Trophoblast cell (in vitro differentiated cells and primary cell): ENCODE data around the gene NECTIN2.

ENCODE experiments used
- DNase-seq, 2 donors: peaks; one replicate each; pipeline ENCODE4 v3.0.0-alpha.2; 2016
- H2AFZ ChIP-seq: 2 replicates; pipeline ENCODE4 v1.6.1; 2013; ENCODE audit warnings: low read length, moderate library complexity, mild to moderate bottlenecking; ENCODE audit not compliant: insufficient read depth, poor library complexity
- H2AK5ac ChIP-seq: 2 replicates; pipeline ENCODE4 v1.6.1; 2013; ENCODE audit warnings: mild to moderate bottlenecking, low read length
- H2BK120ac ChIP-seq: 2 replicates; pipeline ENCODE4 v1.6.1; 2013; ENCODE audit warnings: low read length, mild to moderate bottlenecking, moderate library complexity; ENCODE audit not compliant: insufficient read depth, poor library complexity
- H2BK12ac ChIP-seq: 2 replicates; pipeline ENCODE4 v1.6.1; 2013; ENCODE audit warnings: mild to moderate bottlenecking, low read length, moderate library complexity
- H2BK5ac ChIP-seq: 2 replicates; pipeline ENCODE4 v1.6.1; 2013; ENCODE audit warnings: low read length, low read depth, moderate library complexity, mild to moderate bottlenecking; ENCODE audit not compliant: poor library complexity
- H3K14ac ChIP-seq: 2 replicates; pipeline ENCODE4 v1.6.1; 2013; ENCODE audit warnings: mild to moderate bottlenecking, low read length
- H3K18ac ChIP-seq: 2 replicates; pipeline ENCODE4 v1.6.1; 2013; ENCODE audit warnings: mild to moderate bottlenecking, low read length
- H3K23ac ChIP-seq: 2 replicates; pipeline ENCODE4 v1.6.1; 2013; ENCODE audit warnings: low read length
- H3K27ac ChIP-seq: 2 replicates; pipeline ENCODE4 v1.5.1; 2013; ENCODE audit warnings: low read depth, mild to moderate bottlenecking, inconsistent platforms, low read length, moderate library complexity
- H3K27me3 ChIP-seq: 2 replicates; pipeline ENCODE4 v1.6.1; 2013; ENCODE audit warnings: inconsistent platforms, mild to moderate bottlenecking, low read length, moderate library complexity; ENCODE audit not compliant: insufficient read depth
- H3K36me3 ChIP-seq, 2 experiments: 1 replicate in 1 of 2; 2 replicates in 1 of 2; pipeline ENCODE4 v1.6.1; 2013; ENCODE audit warnings: low read length in 2 of 2, mild to moderate bottlenecking in 2 of 2, moderate library complexity in 1 of 2; ENCODE audit not compliant: insufficient read depth in 2 of 2, control insufficient read depth in 1 of 2
- H3K4ac ChIP-seq: 2 replicates; pipeline ENCODE4 v1.6.1; 2013; ENCODE audit warnings: low read depth, mild to moderate bottlenecking, low read length, moderate library complexity
- H3K4me1 ChIP-seq, 2 experiments: 1 replicate in 1 of 2; 2 replicates in 1 of 2; pipeline ENCODE4 v1.6.1; 2013; ENCODE audit warnings: low read length in 2 of 2, mild to moderate bottlenecking in 2 of 2, moderate library complexity in 1 of 2; ENCODE audit not compliant: insufficient read depth in 2 of 2, control insufficient read depth in 1 of 2
- H3K4me2 ChIP-seq: 2 replicates; pipeline ENCODE4 v1.6.1; 2013; ENCODE audit warnings: inconsistent platforms, mild to moderate bottlenecking, low read length, moderate library complexity
- H3K4me3 ChIP-seq: 2 replicates; pipeline ENCODE4 v1.5.1; 2013; ENCODE audit warnings: mild to moderate bottlenecking, low read depth, low read length, inconsistent platforms
- H3K79me1 ChIP-seq: one replicate; pipeline ENCODE4 v1.6.1; 2013; ENCODE audit warnings: low read length
- H3K79me2 ChIP-seq: 2 replicates; pipeline ENCODE4 v1.6.1; 2013; ENCODE audit warnings: low read length, mild to moderate bottlenecking; ENCODE audit not compliant: control insufficient read depth, insufficient read depth, poor library complexity
- H3K9ac ChIP-seq: 2 replicates; pipeline ENCODE4 v1.6.1; 2013; ENCODE audit warnings: mild to moderate bottlenecking, low read length
- H3K9me3 ChIP-seq: 2 replicates; pipeline ENCODE4 v1.6.1; 2013; ENCODE audit warnings: low read depth, mild to moderate bottlenecking, control low read depth, inconsistent platforms, low read length; ENCODE audit not compliant: insufficient read depth
- H4K12ac ChIP-seq: 2 replicates; pipeline ENCODE4 v1.6.1; 2013; ENCODE audit warnings: low read depth, mild to moderate bottlenecking, low read length, moderate library complexity
- H4K8ac ChIP-seq: 2 replicates; pipeline ENCODE4 v1.6.1; 2013; ENCODE audit warnings: low read depth, mild to moderate bottlenecking, low read length, moderate library complexity
- H4K91ac ChIP-seq: one replicate; pipeline ENCODE4 v1.6.1; 2013; ENCODE audit warnings: low read depth, mild to moderate bottlenecking, low read length, moderate library complexity
- WGBS: extraction: QIAGEN DNeasy Blood & Tissue Kit; methylation state at CpG from one replicate; pipeline ENCODE4 v1.1.7; 2013; ENCODE audit warnings: missing lambda C conversion rate; ENCODE audit not compliant: insufficient read length, insufficient coverage; ENCODE audit errors: extremely low coverage; 5-methylcytosine and 5-hydroxymethylcytosine counted together

NECTIN2 gene

DNA sequence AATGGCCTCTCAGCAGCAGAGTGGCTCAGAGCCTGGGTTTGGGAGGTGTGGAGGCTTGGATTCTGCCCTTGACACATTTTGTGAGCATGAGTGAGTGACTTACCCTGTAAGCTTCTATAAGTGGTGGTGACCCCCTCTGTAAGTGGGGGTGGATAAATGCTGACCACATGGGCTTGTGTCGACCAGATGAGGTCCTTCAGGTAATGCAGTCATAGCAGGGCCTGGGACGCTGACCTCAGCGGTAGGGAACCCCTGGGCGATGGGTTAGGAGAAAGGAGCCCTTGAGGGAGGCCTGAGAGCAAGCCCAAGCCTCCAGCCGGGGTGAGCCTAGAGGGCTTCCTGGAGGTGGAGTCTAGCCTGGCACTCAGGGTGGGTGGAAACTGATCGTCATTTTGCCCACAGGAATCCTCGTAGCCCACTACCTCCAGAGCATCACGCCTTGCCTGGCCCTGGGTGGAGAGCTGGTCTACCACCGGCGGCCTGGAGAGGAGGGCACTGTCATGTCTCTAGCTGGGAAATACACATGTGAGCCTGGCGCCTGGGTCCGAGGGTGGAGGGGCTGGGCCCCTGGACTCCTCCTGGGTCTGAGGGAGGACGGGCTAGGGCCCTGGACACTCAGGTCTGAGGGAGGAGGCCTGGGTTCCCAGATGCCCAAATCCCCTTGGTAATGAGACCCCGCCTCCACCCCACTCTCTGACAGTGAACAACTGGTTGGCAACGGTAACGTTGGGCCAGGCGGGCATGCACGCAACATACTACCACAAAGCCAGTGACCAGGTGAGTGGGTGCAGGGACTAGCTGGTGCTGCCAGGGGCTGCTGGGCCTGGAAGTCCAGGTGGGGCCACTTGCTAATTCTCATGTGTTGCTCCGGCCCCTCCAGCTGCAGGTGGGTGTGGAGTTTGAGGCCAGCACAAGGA, 54.5 kb downstream of the NECTIN2 start:
- no CpG with 5 or more reads among the region's 19 CpGs for WGBS

DNA sequence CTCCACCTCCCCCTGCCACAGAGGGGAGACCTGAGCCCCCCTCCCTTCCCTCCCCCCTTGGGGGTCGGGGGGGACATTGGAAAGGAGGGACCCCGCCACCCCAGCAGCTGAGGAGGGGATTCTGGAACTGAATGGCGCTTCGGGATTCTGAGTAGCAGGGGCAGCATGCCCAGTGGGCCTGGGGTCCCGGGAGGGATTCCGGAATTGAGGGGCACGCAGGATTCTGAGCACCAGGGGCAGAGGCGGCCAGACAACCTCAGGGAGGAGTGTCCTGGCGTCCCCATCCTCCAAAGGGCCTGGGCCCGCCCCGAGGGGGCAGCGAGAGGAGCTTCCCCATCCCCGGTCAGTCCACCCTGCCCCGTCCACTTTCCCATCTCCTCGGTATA, 57.1 kb downstream of the NECTIN2 start:
- Histone ChIP-seq H2BK12ac (no peak overlapping the region), H4K8ac (no peak overlapping the region), H3K79me1 (peaks cover 10% of the 10 kb centered on the region), H3K4me1 (peaks cover 3 to 6% of the 10 kb centered on the region in 2 experiments), H3K4me2 (no peak overlapping the region), H3K27ac (no peak overlapping the region), H3K9ac (no peak overlapping the region), H2AK5ac (no peak overlapping the region), H4K12ac (no peak overlapping the region), H3K23ac (no peak overlapping the region), H3K36me3 (peaks cover 46 to 48% of the 10 kb centered on the region in 2 experiments), H2BK5ac (no peak overlapping the region), H3K4me3 (no peak overlapping the region), H3K79me2 (peaks cover 4% of the 10 kb centered on the region), H3K4ac (no peak overlapping the region), H2AFZ (no peak overlapping the region), H3K18ac (no peak overlapping the region), H4K91ac (no peak overlapping the region), H3K27me3 (no peaks in the 10 kb centered on the region), H3K9me3 (peaks cover 2% of the 10 kb centered on the region), H3K14ac (no peak overlapping the region), H2BK120ac (no peak overlapping the region)
- WGBS, result no CpG with 5 or more reads among the region's 15 CpGs
- DNase-seq, result no peak

More for the DNA sequence above, 54.5 kb downstream of the NECTIN2 start:
- Histone ChIP-seq H3K79me2 (no peaks in the 10 kb centered on the region), H3K36me3 (peaks cover 59 to 60% of the 10 kb centered on the region in 2 experiments), H3K9ac (no peak overlapping the region), H2AFZ (no peak overlapping the region), H4K8ac (no peak overlapping the region), H2AK5ac (no peak overlapping the region), H3K9me3 (peaks cover 2% of the 10 kb centered on the region), H4K12ac (no peak overlapping the region), H3K23ac (no peak overlapping the region), H3K4me1 (peaks cover 0 to 3% of the 10 kb centered on the region in 2 experiments), H3K14ac (no peak overlapping the region), H4K91ac (no peak overlapping the region), H3K4ac (no peak overlapping the region), H2BK12ac (no peak overlapping the region), H3K18ac (no peak overlapping the region), H3K4me3 (no peak overlapping the region), H3K27me3 (no peaks in the 10 kb centered on the region), H2BK5ac (no peak overlapping the region), H2BK120ac (no peak overlapping the region), H3K79me1 (peaks cover 4% of the 10 kb centered on the region), H3K27ac (no peak overlapping the region), H3K4me2 (no peak overlapping the region)
- DNase-seq, result no peak

- Histone ChIP-seq H3K23ac (no peak overlapping the region), H3K9me3 (peaks cover 2% of the 10 kb centered on the region), H4K91ac (no peak overlapping the region), H2AK5ac (no peak overlapping the region), H3K9ac (no peak overlapping the region), H2AFZ (no peak overlapping the region), H3K36me3 (peaks cover 51 to 53% of the 10 kb centered on the region in 2 experiments), H4K12ac (no peak overlapping the region), H2BK5ac (no peak overlapping the region), H3K27ac (no peak overlapping the region), H3K4me3 (no peak overlapping the region), H3K79me2 (peaks cover 4% of the 10 kb centered on the region), H3K4me2 (no peak overlapping the region), H3K79me1 (peaks cover 10% of the 10 kb centered on the region), H3K18ac (no peak overlapping the region), H3K27me3 (no peaks in the 10 kb centered on the region), H4K8ac (no peak overlapping the region), H2BK120ac (no peak overlapping the region), H3K14ac (no peak overlapping the region), H3K4ac (no peak overlapping the region), H3K4me1 (peaks cover 3 to 6% of the 10 kb centered on the region in 2 experiments), H2BK12ac (no peak overlapping the region)
- DNase-seq, result peak; percentile 53 to 76
- whole genome bisulfite sequencing, result no CpG with 5 or more reads among the region's 24 CpGs
These were observed 57.7 kb downstream of the NECTIN2 start for GRCh38 chr19:44903602-44904425.

DNA sequence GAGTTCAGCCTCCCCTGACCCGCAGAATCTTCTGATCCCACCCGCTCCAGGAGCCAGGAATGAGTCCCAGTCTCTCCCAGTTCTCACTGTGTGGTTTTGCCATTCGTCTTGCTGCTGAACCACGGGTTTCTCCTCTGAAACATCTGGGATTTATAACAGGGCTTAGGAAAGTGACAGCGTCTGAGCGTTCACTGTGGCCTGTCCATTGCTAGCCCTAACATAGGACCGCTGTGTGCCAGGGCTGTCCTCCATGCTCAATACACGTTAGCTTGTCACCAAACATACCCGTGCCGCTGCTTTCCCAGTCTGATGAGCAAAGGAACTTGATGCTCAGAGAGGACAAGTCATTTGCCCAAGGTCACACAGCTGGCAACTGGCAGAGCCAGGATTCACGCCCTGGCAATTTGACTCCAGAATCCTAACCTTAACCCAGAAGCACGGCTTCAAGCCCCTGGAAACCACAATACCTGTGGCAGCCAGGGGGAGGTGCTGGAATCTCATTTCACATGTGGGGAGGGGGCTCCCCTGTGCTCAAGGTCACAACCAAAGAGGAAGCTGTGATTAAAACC, 58.4 kb downstream of the NECTIN2 start:
- Histone ChIP-seq H2BK120ac (no peak overlapping the region), H3K27ac (no peak overlapping the region), H3K23ac (no peak overlapping the region), H3K79me2 (peaks cover 4% of the 10 kb centered on the region), H3K14ac (no peak overlapping the region), H4K91ac (no peak overlapping the region), H3K18ac (no peak overlapping the region), H2AK5ac (no peak overlapping the region), H3K4me2 (no peak overlapping the region), H3K79me1 (peaks cover 10% of the 10 kb centered on the region), H3K9me3 (peaks cover 2% of the 10 kb centered on the region), H2BK12ac (no peak overlapping the region), H3K4me3 (no peak overlapping the region), H3K36me3 (peaks cover 55 to 56% of the 10 kb centered on the region in 2 experiments), H2BK5ac (no peak overlapping the region), H3K9ac (no peak overlapping the region), H4K12ac (no peak overlapping the region), H2AFZ (no peak overlapping the region), H3K27me3 (no peaks in the 10 kb centered on the region), H4K8ac (no peak overlapping the region), H3K4me1 (peaks cover 3 to 6% of the 10 kb centered on the region in 2 experiments), H3K4ac (no peak overlapping the region)
- no CpG with 5 or more reads among the region's 12 CpGs for WGBS
- no peak for DNase-seq
